HepG2 (cell line): Measurements from ENCODE around the gene PPME1. TPM values are rescaled to one million over a fixed set of nuclear protein-coding genes. Genes with fewer than 3 reads are reported as not detected.

Experiments
- ARID4A ChIP-seq: sonication (generic); formaldehyde crosslinking; IDR thresholded peaks from 2 replicates; pipeline ENCODE4 v1.5.0; 2020; ENCODE audit warnings: mild to moderate bottlenecking, missing genetic modification reagents, borderline replicate concordance
- CENPX ChIP-seq: sonication (generic); formaldehyde crosslinking; IDR thresholded peaks from 2 replicates; pipeline ENCODE4 v1.9.0; 2021; ENCODE audit warnings: mild to moderate bottlenecking, missing genetic modification reagents, moderate library complexity
- DNMT1 ChIP-seq: sonication (generic); formaldehyde crosslinking; IDR thresholded peaks from 2 replicates; pipeline ENCODE4 v1.5.1; 2020; ENCODE audit warnings: mild to moderate bottlenecking, missing genetic modification reagents
- HIVEP1 ChIP-seq: sonication (generic); formaldehyde crosslinking; IDR thresholded peaks from 2 replicates; pipeline ENCODE4 v1.4.0; 2020; ENCODE audit warnings: mild to moderate bottlenecking, missing genetic modification reagents
- KLF6 ChIP-seq: IDR thresholded peaks from 2 replicates; pipeline ENCODE4 v1.8.0; 2016; ENCODE audit warnings: missing biosample characterization, missing genetic modification reagents
- LBX2 ChIP-seq: sonication (generic); formaldehyde crosslinking; IDR thresholded peaks from 2 replicates; pipeline ENCODE4 v1.5.0; 2020; ENCODE audit warnings: missing genetic modification reagents, mild to moderate bottlenecking, borderline replicate concordance
- MAFF ChIP-seq: IDR thresholded peaks from 2 replicates; pipeline ENCODE4 v1.6.1; 2011; ENCODE audit warnings: low read depth, low read length, improper control_type of control experiment
- PLRG1 ChIP-seq: fragments of 450-650 bp; conservative IDR thresholded peaks from 2 replicates; pipeline ENCODE4 v1.6.1; 2016
- SKIL ChIP-seq: sonication (generic); formaldehyde crosslinking; IDR thresholded peaks from 2 replicates; pipeline ENCODE4 v1.8.0; 2022; ENCODE audit warnings: missing genetic modification reagents, mild to moderate bottlenecking, moderate library complexity, borderline replicate concordance
- THRA ChIP-seq: sonication (generic); formaldehyde crosslinking; IDR thresholded peaks from 2 replicates; pipeline ENCODE4 v1.4.0; 2020; ENCODE audit warnings: missing genetic modification reagents, borderline replicate concordance
- THYN1 ChIP-seq: sonication (generic); formaldehyde crosslinking; IDR thresholded peaks from 2 replicates; pipeline ENCODE4 v1.8.1; 2023; ENCODE audit warnings: low read depth, mild to moderate bottlenecking, moderate library complexity, missing genetic modification reagents, borderline replicate concordance
- ZBTB33 ChIP-seq: sonication (generic); formaldehyde crosslinking; IDR thresholded peaks from 2 replicates; pipeline ENCODE4 v1.4.0; 2020; ENCODE audit warnings: missing genetic modification reagents
- ZNF326 ChIP-seq: sonication (generic); formaldehyde crosslinking; IDR thresholded peaks from 2 replicates; pipeline ENCODE4 v1.4.0; 2020; ENCODE audit warnings: missing genetic modification reagents, borderline replicate concordance
- ZNF878 ChIP-seq: sonication (generic); formaldehyde crosslinking; IDR thresholded peaks from 2 replicates; pipeline ENCODE4 v1.8.1; 2023; ENCODE audit warnings: mild to moderate bottlenecking, missing genetic modification reagents, moderate library complexity
- ZUFSP ChIP-seq: sonication (generic); formaldehyde crosslinking; IDR thresholded peaks from 2 replicates; pipeline ENCODE4 v1.9.0; 2021; ENCODE audit warnings: missing genetic modification reagents, mild to moderate bottlenecking, borderline replicate concordance
- polyA plus RNA-seq, 8 experiments: library from polyadenylated mRNA; depleted of rRNA in 3 of 8; stranded (reverse) in 7 of 8; unstranded in 1 of 8; fragments of >200 nt; fragmentation: Illumina TruSeq in 4 of 8; extraction: Trizol in 4 of 8; gene quantifications; 2 replicates each; pipeline versions ENCODE4 v1.2.1 to v1.2.3, GENCODE V29; 2011 to 2016; ENCODE audit warnings: low read depth in 4 of 8, missing spikeins in 1 of 8, mixed read lengths in 1 of 8; ENCODE audit not compliant: insufficient read depth in 1 of 8
- total RNA-seq, 5 experiments: library from RNA; depleted of rRNA; stranded (reverse); fragments of >200 nt; fragmentation: Illumina TruSeq; extraction: Trizol; gene quantifications; 2 replicates each; pipeline ENCODE4 v1.2.3, GENCODE V29; 2016; ENCODE audit warnings: low read depth in 1 of 5

PPME1 gene
- total and polyA plus RNA-seq, 2 of the 13 experiments (the other 11 are each of a cell fraction or from before 2014, with no cell fraction given) = 31.3 to 56.0 TPM

- peak; percentile 95 for TF ChIP-seq ARID4A (CRISPR knock-in tag)
- no peak for TF ChIP-seq MAFF
- peak; percentile 46; the same call in 1 of the 2 replicates for TF ChIP-seq KLF6 (CRISPR knock-in tag)
- no peak for TF ChIP-seq THYN1 (CRISPR knock-in tag)
- TF ChIP-seq ZNF878 (CRISPR knock-in tag) = no peak
- no peak for TF ChIP-seq CENPX (CRISPR knock-in tag)
- TF ChIP-seq SKIL (CRISPR knock-in tag) = no peak
- TF ChIP-seq ZBTB33 (CRISPR knock-in tag) = no peak; the same call in 1 of the 2 replicates
- no peak for TF ChIP-seq THRA (CRISPR knock-in tag)
- TF ChIP-seq HIVEP1 (CRISPR knock-in tag) = peak; percentile 42; the same call in 1 of the 2 replicates
- no peak for TF ChIP-seq DNMT1 (CRISPR knock-in tag)
- TF ChIP-seq LBX2 (CRISPR knock-in tag) = peak; percentile 94
- TF ChIP-seq PLRG1 = no peak
- TF ChIP-seq ZNF326 (CRISPR knock-in tag) = 0 out of 2 replicates have a peak, but pooled peaks have one; percentile 41
- TF ChIP-seq ZUFSP = no peak
Measured at GRCh38 chr11:74170694-74171629, at the start of gene PPME1, which contains the start of gene C2CD3 (continued).
